Prostate gland (tissue), 2 donors: ENCODE results near the gene CDC42EP3. TPM values are rescaled to one million over a fixed set of nuclear protein-coding genes. Genes with fewer than 3 reads are reported as not detected.

ENCODE experiments used
- DNase-seq: peaks from one replicate; pipeline ENCODE4 v3.0.0-alpha.2; 2019; ENCODE audit warnings: low spot score
- H3K27ac ChIP-seq, 2 donors: fragments of 200-600 bp; sonication (generic); 2 replicates each; pipeline ENCODE4 v1.5.1; 2017 to 2019
- H3K27me3 ChIP-seq: fragments of 200-600 bp; sonication (generic); replicated peaks from 2 replicates; pipeline ENCODE4 v1.5.1; 2019; ENCODE audit not compliant: insufficient read depth
- H3K36me3 ChIP-seq, 2 donors: fragments of 200-600 bp; sonication (generic); 1 replicate in 1 of 2; 2 replicates in 1 of 2; pipeline versions ENCODE4 v1.5.1 to v1.8.1; 2017 to 2019
- H3K4me1 ChIP-seq: fragments of 200-600 bp; sonication (generic); replicated peaks from 2 replicates; pipeline ENCODE4 v1.5.1; 2019
- H3K4me3 ChIP-seq, 2 donors: fragments of 200-600 bp; sonication (generic); 2 replicates each; pipeline ENCODE4 v1.5.1; 2017 to 2019
- H3K9me3 ChIP-seq: fragments of 200-600 bp; sonication (generic); 2 replicates; pipeline ENCODE4 v1.5.1; 2017
- CTCF ChIP-seq, 4 experiments: fragments of 200-600 bp in 2 of 4; fragments of 450-650 bp in 2 of 4; sonication (generic) in 2 of 4; IDR thresholded peaks; 1 replicate in 3 of 4; 2 replicates in 1 of 4; pipeline ENCODE4 v1.5.1; 2016 to 2019; ENCODE audit warnings: antibody characterized with exemption in 4 of 4, mild to moderate bottlenecking in 2 of 4, moderate library complexity in 2 of 4
- POLR2A ChIP-seq: fragments of 450-650 bp; IDR thresholded peaks from one replicate; pipeline ENCODE4 v1.6.1; 2016; ENCODE audit warnings: antibody characterized with exemption, mild to moderate bottlenecking
- POLR2AphosphoS5 ChIP-seq: sonication (generic); formaldehyde crosslinking; IDR thresholded peaks from one replicate; pipeline ENCODE4 v1.6.1; 2017; ENCODE audit warnings: antibody characterized with exemption
- WGBS: methylation state at CpG from one replicate; pipeline ENCODE4 v1.1.5; 2018; 5-methylcytosine and 5-hydroxymethylcytosine counted together
- intact Hi-C: fragments of 100-400 bp; cut with DNase I; formaldehyde crosslinking; loops from one replicate; pipeline ENCODE4 v1.14.2; 2022
- total RNA-seq, 2 donors: library from RNA; depleted of rRNA; stranded (reverse); fragments of >200 nt; gene quantifications; one replicate each; pipeline ENCODE4 v1.1.0, GENCODE V29; 2016

The CDC42EP3 gene
- total RNA-seq, 2 donors from 2014 or later = 38.5 to 75.5 TPM

GRCh38 chr2:37627710-37628109, 43.7 kb downstream of the CDC42EP3 start:
- no peak for DNase-seq
- Histone ChIP-seq H3K36me3 (no peaks in the 10 kb centered on the region), H3K4me3 (no peak overlapping the region), H3K27me3 (no peaks in the 10 kb centered on the region), H3K4me1 (no peaks in the 10 kb centered on the region), H3K27ac (no peak overlapping the region), H3K9me3 (no peaks in the 10 kb centered on the region)
- TF ChIP-seq CTCF (IDR thresholded peaks at IDR 0.05) = no peak
- no peak for TF ChIP-seq POLR2A
- no peak for TF ChIP-seq POLR2AphosphoS5
- intact Hi-C loops = no loop called here

- 49% methylated on average over 11 of the region's 11 CpGs for WGBS
- no peaks in the 10 kb centered on the region for H3K9me3 ChIP-seq
- DNase-seq = no peak
- H3K4me3 ChIP-seq = no peak overlapping the region
- no peaks in the 10 kb centered on the region for H3K4me1 ChIP-seq
- H3K36me3 ChIP-seq = no peaks in the 10 kb centered on the region
- intact Hi-C loops = no loop called here
- H3K27me3 ChIP-seq = no peaks in the 10 kb centered on the region
- TF ChIP-seq POLR2AphosphoS5 (peak; percentile 22), CTCF (IDR thresholded peaks at IDR 0.05) (no peak), POLR2A (no peak)
- peak overlapping the region; percentile 24 to 44 for H3K27ac ChIP-seq
Observed at GRCh38 chr2:37625796-37626571, 45.5 kb downstream of the CDC42EP3 start.

DNA sequence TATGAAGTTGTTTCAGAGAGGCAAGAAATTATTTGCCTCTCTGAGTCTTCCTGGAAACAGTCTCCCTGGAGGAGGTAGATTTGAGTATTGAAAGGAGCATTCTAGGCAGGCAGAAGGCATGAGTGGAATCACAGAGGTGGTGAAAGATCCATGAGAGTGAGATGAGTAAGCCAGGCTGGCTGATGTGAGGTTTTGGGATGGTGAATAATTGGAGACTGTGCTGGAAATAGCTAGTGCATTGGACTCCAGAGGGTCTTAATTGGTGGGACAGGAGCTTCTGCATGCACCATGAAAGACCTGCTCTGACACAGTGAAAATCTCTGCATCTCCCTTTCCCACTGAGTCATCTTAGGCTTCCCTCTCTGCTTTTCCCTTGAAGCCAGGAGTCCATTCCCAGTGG, 46.3 kb downstream of the CDC42EP3 start:
- intact Hi-C loops = no loop called here
- H3K4me1 ChIP-seq = no peaks in the 10 kb centered on the region
- TF ChIP-seq CTCF (IDR thresholded peaks at IDR 0.05) (no peak), POLR2A (no peak), POLR2AphosphoS5 (no peak)
- H3K36me3 ChIP-seq = no peaks in the 10 kb centered on the region
- H3K27me3 ChIP-seq = no peaks in the 10 kb centered on the region
- peak overlapping the region; percentile 26 to 44 for H3K27ac ChIP-seq
- H3K9me3 ChIP-seq = no peaks in the 10 kb centered on the region
- no peak for DNase-seq
- no peak overlapping the region for H3K4me3 ChIP-seq

- Histone ChIP-seq H3K36me3 (no peaks in the 10 kb centered on the region), H3K9me3 (no peaks in the 10 kb centered on the region), H3K27me3 (no peaks in the 10 kb centered on the region), H3K27ac (no peak overlapping the region), H3K4me1 (no peaks in the 10 kb centered on the region), H3K4me3 (no peak overlapping the region)
- WGBS = 68% methylated on average over 8 of the region's 8 CpGs
- no peak for DNase-seq
- TF ChIP-seq POLR2AphosphoS5 (no peak), CTCF (IDR thresholded peaks at IDR 0.05) (no peak), POLR2A (no peak)
- intact Hi-C loops = no loop called here
Observed at GRCh38 chr2:37623971-37624900, 47.2 kb downstream of the CDC42EP3 start.
